GM19395 (cell line): ENCODE data around the gene HIVEP3.

Experiments
- ATAC-seq: cut with Tn5 transposase; IDR thresholded peaks from one replicate; pipeline ENCODE4 v1.9.1; 2021; ENCODE audit warnings: mild to moderate bottlenecking, moderate library complexity; ENCODE audit not compliant: unreplicated experiment

The HIVEP3 gene

DNA sequence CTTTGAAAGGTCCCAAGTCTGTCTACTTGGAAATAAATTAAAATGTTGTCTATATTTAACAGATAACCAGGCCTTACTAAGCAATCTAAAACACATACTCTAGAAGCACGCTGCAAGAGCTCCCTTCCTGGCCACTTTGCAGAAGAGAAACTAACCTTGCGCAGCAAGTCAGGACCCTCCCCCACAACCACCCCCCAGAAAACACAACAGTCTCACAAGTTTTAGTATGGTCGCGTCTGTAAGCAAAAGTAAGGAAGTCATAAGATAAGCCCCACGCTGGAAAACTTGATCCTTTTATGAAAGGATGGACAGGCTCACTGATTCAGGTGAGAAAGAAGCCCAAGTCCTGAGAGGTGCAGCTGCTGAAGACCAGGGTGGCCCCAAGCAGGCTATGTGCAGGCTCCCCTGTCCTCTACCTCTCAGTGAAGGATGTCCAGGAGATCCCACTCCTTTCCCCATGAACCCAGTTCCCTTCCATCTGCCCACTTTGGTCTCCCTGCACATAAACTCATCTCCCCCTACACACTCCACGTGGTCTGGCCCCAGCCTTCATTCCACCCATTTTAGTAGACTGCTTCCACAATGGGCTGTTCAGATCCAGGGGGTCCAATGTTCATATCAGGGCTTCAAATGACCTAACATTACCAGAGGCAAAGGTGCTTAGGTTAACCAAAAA is 23.8 kb downstream of the HIVEP3 start:
- ATAC-seq, result no peak

DNA sequence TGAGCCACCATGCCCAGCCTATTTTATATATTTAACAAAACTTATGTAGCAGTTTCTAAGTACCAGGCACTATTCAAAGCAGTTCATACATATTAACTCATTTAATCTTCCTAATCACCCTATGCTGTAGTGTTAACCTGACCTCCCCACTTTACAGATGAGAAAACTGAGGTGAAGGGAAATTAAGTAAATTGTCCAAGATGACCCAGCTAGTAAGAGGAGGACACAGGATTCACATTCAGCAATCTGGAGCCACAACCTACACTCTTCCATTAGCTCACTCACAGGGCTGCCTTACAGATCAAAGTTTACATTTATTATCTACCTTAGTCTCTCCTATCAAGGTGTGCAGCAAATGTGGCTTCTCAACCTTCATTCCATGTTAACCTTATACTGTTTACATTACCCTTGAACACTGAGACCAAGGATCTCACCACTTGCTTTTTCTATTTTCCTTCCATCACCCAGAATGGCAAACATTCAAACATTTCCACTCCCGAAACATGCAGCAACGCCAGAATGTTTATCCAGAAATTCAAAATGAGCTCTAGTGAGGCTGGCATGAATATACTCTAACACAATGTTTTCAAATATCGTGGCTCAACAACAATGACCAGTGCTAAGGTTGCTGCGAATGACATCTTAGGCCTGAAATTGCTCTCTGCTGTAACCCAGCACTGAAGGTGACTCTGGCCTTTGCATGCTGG is 24.5 kb downstream of the HIVEP3 start:
- no peak for ATAC-seq

DNA sequence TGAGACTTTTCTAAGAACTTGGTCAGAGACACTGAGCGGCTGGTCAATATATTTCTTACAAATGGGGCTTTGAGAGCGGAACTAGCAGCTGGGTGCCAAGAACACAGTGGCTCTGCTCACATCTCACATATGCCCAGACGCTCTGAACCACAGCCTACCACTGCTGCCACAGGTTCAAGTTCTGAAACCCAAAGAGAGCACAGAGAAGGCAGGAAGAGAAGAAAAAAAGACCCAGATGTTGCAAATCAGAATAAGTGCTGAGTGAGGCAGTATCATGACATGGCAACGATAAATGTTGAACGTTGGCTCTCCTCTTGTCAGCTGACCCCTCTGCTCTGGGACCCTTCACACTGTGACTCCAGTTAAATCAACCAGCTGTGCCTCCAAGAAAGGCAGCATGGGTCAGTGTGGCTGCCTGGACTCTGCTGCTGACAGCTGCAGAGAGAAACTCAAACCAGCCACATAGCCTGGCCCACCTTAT is 26.4 kb downstream of the HIVEP3 start:
- ATAC-seq, result no peak

- ATAC-seq, result peak; percentile 91
Observed at GRCh38 chr1:41891199-41891896, 27.4 kb downstream of the HIVEP3 start.

GRCh38 chr1:41890825-41891198 is 27.9 kb downstream of the HIVEP3 start:
- ATAC-seq, result no peak

DNA sequence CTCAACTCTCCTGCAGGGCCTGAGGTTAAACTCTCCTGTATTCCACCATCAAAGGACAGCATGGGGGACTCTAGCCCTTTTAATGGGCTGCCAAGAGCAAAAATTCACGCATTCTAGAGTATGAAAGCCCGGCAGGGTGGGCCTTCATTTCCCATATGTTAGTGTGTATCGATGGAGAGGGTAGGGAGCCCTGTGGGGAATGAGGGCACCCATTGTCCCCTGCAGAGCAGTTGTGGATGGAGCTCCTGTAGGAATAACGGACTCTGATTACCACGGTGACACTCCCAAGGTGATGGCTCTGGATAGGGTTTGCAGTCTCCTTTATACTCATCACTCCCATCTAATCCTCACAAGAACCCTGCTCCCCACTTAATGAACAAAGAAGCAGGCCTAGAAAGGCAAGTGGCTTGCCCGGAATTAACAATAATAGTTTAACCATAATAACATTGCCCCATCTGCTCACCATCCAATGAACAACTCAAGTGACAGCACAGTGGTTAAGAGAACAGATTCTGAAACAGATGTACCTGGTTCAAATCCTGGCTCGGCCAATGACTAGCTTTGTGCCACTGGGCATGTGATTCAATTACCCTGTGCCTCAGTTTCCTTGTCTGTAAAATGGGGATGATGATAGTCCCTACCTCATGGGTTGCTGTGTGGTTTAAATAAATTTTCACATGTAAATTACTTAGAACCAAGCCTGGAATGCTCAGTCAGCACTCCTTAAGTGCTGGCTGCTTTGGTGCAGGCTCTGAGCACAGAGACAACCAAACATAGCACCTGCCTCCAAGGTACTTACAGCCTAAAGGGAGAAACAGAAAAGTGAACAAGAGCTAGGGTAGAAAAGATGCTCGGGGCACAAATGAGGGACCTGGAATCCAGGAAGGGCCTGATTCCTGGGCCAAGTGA is 29.0 kb downstream of the HIVEP3 start:
- ATAC-seq, result no peak

GRCh38 chr1:41888756-41889155 is 30.0 kb downstream of the HIVEP3 start:
- ATAC-seq, result no peak

DNA sequence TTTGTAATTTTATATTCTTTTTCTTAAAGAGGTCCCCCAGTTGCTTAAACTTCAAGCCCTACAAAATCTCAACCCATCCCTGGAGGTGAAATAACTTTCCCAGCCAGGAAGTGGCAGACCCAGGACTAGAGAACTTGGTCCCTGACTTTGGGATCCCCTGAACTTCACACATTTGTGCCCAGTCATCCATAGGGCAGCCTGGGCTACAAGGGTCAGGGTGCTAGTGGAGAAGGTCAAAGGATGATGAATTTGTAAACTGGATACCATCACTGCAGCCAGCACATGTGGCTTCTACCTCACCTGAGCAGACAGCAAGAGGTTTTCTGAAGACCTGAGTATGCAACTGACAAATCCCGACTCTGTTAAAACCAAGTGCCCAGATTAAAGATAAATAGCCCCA is 31.4 kb downstream of the HIVEP3 start:
- no peak for ATAC-seq

DNA sequence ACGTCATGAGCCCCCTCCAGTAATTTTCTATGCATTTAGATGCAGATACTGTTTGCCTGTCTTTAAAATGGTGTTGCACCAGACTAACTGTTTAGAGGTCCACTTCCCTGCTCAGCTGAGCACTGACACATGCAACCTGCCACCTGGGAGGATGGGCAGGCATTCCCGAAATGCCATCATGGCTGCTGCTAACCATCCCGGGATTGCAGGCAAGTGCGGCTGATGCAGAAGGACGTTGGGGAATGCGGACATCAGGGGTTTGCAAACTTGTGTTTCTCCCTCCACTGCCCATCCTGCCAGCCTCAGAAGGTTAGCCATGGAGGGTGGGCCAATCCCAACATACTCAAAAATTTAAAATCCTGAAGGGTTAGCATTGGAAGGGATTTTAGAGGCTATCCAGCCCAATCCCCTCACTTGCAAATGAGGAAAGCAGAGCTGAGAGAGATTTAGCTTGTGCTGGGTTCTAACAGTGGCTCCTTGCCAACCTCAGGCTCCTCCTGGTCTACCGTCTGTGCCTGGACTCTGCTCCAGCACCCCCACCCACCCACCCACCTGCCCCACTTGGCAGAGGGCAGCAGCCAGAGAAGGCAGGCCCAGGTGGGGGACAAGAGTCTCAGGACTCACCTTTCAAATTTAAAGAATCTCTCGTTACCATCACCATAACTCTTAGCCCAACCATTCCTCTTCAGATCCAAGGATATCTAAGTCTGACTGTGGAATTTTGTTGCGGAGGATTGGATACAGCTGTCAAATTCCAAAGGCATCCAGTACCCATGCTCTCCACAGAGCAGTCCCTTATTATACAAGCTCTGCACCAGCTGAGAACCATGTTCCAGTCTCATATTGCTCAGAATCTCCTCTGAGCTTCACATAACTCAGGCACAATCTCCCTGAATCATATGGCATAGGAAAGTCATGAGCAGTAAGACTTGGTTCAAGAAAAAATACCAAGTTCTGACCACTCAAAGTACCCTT is 34.2 kb downstream of the HIVEP3 start:
- no peak for ATAC-seq

DNA sequence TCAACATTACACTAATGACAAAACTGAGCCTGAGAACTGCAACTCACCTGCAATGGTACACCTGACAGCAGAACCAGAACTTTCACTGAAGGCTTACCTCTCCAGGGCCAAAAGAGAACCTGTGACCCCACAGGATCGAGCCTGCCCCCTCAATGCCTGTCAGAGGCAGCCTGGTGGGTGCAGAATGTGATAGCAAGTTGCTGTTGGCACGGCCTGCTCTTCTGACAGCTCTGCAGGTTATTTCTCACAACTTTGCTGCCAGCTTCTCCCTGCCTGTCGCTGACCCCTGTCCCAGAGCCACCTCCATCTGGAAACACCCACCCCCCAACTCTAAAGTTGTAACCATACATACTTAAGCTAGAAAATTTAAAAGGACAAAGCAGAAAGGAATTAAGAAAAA is 35.2 kb downstream of the HIVEP3 start:
- no peak for ATAC-seq

DNA sequence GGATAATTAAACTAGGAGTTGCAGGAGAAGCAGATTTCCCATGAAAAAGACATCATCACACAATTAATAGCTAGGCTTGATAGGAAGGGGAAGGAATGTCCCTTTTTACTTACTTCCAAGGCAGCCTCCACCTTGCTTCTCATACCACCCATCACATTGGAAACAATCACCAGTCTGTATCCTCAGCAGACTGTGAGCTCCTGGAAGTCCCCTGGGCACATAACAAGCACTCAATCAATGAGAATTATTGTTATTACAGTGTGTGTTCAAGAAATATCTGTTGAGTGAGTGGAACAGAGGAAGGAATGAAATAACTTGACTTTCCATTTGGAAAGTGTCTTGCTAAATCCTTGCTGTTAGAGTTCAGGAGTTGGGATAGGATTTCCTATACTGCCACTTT is 36.2 kb downstream of the HIVEP3 start:
- no peak for ATAC-seq

GRCh38 chr1:41882068-41882477 is 36.6 kb downstream of the HIVEP3 start:
- no peak for ATAC-seq

DNA sequence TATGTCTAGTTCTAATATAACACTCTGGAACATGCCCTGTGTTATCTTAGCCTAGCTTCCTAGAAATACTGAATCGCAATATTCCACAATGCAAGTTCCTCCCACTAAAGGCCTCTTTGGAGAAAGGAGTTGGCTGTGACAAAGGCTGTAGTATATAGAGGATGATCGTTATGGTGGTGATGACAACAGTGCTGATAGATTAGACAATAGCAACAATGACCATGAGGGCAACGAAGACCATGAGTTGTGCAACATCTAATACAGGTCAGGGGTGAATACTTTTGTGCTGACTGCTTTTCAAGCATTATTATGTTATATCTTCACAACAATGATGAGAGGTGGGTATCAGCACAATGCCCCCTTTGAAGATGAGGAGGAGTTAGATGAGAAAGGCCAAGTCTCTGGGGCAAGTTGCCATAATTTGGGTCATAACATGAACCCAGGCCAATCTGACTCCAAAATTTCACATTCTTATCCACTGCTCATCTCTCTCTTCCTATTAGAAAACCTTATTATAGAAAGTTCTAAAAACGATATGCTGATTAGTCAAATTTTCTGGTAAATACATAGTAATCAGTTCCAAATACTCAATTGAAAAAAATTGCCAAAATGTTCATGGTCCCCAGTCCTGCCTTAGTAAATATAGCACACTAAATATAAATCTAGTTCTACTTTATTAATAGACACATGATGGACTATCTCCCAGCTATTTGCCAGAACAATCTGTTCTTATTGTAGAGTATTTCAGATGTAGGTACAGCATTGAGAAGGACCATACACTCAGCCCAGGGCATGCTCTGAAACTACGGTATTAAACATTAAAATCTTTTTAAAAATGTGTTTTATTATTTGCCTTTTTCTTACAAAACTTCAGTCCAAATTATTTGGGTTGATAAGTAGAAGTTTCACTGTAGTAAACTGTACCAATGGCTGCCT is 37.5 kb downstream of the HIVEP3 start:
- no peak for ATAC-seq

DNA sequence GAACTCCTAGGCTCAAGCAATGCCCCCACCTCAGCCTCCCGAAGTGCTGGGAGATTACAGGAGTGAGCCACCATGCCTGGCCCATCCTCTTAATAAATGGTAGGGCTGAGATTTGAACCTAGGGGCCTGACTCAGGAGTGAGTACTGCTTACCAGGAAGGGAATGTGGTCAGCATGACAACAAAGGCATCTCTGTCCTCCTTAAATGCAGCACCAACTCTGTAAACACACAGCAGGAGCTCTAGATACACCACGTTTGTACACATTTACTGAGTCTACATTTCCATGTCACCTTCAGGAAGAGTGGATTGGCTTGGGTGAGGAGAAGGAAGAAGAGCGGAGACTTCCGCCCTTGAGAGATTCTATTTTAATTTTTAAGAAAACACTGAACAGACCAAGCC is 38.5 kb downstream of the HIVEP3 start:
- no peak for ATAC-seq

DNA sequence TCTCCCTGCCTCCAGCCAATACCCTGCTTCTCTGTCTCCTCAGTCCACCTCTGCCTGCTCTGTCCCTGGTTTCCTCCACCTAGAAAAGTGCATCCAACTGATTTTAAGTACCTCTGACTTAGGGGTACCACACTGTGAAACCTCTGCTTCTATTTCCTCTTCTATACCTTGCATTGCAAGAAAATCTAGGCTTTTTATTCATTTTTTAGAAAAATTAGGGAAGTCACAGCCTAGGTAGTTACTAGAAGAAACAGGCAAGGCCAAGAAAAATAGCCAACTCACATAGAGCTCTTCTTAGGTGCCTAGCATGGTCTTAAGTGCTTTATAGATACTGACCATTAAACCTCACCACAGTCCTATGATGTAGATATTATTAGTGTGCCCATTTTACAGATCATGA is 39.1 kb downstream of the HIVEP3 start:
- ATAC-seq, result no peak

GRCh38 chr1:41878911-41879310 is 39.8 kb downstream of the HIVEP3 start:
- ATAC-seq, result no peak

GRCh38 chr1:41878495-41878894 is 40.2 kb downstream of the HIVEP3 start:
- ATAC-seq, result no peak

DNA sequence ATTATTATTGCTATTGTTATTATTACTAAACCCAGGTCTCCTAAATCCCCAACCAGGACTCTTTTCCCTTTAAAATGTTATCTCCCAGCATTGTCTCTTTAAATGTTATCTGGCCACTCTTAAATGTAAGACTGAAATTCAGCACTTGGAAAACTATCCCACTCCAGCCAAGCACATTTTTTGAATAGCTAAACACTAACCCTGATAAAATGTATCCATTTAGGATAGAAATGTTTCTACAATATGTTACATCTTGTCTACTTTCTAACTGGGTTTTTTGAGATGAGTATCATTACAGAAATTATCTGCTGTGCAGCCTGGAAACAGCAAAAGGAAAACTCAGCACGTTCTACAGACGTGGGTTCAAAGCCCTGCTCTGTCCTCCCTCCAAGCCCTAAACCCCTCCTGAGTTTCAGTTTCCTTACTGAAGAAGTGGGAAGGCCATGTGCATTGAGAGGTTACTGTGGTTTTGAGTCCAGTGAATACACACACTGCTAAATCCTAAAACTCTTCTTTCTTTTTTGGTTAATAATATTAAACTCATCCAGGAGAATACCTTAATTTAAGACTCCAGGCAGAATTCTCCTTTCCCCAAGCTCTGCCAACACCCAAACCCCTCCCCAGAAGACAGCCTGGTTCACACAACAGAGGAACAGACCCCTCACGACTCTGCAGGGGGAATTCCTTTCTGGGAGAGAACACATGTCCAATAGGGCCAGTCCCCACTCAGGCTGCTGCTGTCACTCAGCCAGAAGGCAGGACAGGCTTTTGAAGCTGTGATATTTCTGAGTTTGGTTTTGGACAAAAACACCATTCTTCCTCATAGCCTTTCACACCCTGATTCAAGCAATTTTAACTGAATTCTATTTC is 41.9 kb downstream of the HIVEP3 start:
- ATAC-seq, result no peak
